ENCODE data around the gene HEPN1. TPM values are rescaled to one million over a fixed set of nuclear protein-coding genes. Genes with fewer than 3 reads are reported as not detected.

The HEPN1 gene
- total RNA-seq, 2 donors from 2014 or later = not detected

DNA sequence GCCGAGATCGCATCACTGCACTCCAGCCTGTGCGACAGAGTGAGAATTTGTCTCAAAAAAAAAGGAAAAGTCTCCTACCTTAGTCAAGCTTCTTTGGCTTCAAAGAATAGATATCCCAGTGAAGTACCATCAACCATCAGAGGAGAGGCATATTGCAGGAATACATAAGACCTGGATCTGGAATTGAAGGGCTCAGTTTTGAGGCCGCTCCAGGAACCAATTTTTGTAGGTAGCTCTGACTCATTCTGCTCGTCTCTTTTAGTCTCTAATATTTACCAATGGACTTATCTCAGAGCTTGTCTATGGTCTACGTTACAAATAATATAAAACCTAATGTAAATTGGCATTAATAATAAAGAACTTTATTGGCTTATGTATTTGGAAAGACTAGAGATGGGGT lies 26.8 kb downstream of the HEPN1 start:
- 79% methylated on average over 6 of the region's 6 CpGs for WGBS
- Histone ChIP-seq H3K36me3 (no peaks in the 10 kb centered on the region), H3K9me3 (no peaks in the 10 kb centered on the region), H3K4me1 (replicated peaks) (no peaks in the 10 kb centered on the region), H3K4me3 (no peak overlapping the region), H3K27ac (no peak overlapping the region), H3K27me3 (replicated peaks; ENCODE audit: insufficient read depth) (no peaks in the 10 kb centered on the region)
- no peak for DNase-seq (ENCODE audit: low spot score)
- intact Hi-C loops (cut with DNase I) = no loop called here
- TF ChIP-seq POLR2A (IDR thresholded peaks at IDR 0.05) (no peak), POLR2AphosphoS5 (IDR thresholded peaks at IDR 0.05) (peak; percentile 15)
- TF ChIP-seq, protein P1, sequence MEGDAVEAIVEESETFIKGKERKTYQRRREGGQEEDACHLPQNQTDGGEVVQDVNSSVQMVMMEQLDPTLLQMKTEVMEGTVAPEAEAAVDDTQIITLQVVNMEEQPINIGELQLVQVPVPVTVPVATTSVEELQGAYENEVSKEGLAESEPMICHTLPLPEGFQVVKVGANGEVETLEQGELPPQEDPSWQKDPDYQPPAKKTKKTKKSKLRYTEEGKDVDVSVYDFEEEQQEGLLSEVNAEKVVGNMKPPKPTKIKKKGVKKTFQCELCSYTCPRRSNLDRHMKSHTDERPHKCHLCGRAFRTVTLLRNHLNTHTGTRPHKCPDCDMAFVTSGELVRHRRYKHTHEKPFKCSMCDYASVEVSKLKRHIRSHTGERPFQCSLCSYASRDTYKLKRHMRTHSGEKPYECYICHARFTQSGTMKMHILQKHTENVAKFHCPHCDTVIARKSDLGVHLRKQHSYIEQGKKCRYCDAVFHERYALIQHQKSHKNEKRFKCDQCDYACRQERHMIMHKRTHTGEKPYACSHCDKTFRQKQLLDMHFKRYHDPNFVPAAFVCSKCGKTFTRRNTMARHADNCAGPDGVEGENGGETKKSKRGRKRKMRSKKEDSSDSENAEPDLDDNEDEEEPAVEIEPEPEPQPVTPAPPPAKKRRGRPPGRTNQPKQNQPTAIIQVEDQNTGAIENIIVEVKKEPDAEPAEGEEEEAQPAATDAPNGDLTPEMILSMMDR (IDR thresholded peaks at IDR 0.05) = no peak

DNA sequence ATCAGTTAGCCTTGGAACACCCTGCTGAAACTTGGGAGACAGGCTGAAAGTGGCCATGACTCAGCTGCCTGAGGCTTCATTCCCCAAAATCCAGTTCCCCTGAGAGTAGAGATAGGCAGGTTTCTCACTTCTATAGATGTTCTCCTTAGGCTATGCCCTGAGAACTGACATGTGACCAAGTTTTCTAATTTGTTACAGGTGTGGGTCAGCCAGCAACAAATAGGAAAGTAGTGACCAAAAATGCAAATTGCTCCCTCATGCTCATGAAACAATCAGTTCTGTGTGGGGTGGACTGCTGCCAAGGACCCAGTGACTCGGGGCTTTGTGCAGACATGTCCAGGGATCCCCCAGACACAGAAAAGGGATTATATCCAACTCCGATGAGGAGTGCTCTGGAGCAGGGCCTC lies 27.7 kb downstream of the HEPN1 start:
- Histone ChIP-seq H3K27me3 (replicated peaks; ENCODE audit: insufficient read depth) (no peaks in the 10 kb centered on the region), H3K36me3 (no peaks in the 10 kb centered on the region), H3K4me3 (no peak overlapping the region), H3K9me3 (no peaks in the 10 kb centered on the region), H3K27ac (no peak overlapping the region), H3K4me1 (replicated peaks) (no peaks in the 10 kb centered on the region)
- no peak for TF ChIP-seq POLR2AphosphoS5 (IDR thresholded peaks at IDR 0.05)
- no peak for TF ChIP-seq POLR2A (IDR thresholded peaks at IDR 0.05)
- TF ChIP-seq, protein P1 (IDR thresholded peaks at IDR 0.05) = no peak
- 28% methylated on average over 2 of the region's 2 CpGs for WGBS
- intact Hi-C loops (cut with DNase I) = no loop called here
- DNase-seq (ENCODE audit: low spot score) = no peak

DNA sequence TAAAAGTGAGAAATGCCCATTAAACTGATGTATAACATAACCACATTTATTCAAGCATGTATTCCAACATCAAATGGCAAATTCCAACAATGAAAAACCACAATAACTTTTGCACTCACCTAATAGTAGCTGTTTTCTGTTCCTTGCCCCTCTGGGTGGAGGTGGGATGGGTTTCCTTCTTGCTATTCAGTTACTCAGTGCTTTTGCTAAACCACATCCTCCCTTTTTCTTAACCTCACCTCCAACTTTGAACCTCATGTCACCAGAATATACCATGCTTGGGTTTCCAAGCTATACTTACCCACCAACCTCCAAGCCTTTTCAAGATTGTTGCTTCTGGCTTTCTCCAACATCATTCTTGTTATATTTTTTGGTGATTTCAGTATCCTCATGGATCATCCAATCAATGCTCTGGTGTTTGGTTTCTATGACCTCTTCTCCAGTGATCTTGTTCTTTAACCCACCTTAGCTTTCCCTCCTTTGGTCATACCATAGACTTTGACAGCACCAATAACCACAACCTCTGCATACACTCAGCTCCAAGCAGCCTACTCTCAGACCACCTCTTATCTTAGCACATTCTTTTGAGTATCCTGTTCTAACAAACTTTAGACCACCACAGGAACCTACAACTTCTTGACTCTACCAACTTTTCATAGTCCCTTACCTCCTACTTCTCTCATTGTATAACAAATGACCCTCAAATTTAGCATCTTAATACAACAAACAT lies 31.7 kb downstream of the HEPN1 start:
- no peaks in the 10 kb centered on the region for H3K27me3 ChIP-seq (replicated peaks; ENCODE audit: insufficient read depth)
- intact Hi-C loops (cut with DNase I) = loop anchor here (10.0 kb wide), 1 partner anchor 484 kb away; no protein-coding TSS in a partner anchor
- no peaks in the 10 kb centered on the region for H3K9me3 ChIP-seq
- H3K27ac ChIP-seq = no peak overlapping the region
- no peak for DNase-seq (ENCODE audit: low spot score)
- no peaks in the 10 kb centered on the region for H3K4me1 ChIP-seq (replicated peaks)
- TF ChIP-seq POLR2A (IDR thresholded peaks at IDR 0.05) (no peak), POLR2AphosphoS5 (IDR thresholded peaks at IDR 0.05) (no peak)
- TF ChIP-seq, protein P1 (IDR thresholded peaks at IDR 0.05) = no peak
- no peak overlapping the region for H3K4me3 ChIP-seq
- H3K36me3 ChIP-seq = no peaks in the 10 kb centered on the region

DNA sequence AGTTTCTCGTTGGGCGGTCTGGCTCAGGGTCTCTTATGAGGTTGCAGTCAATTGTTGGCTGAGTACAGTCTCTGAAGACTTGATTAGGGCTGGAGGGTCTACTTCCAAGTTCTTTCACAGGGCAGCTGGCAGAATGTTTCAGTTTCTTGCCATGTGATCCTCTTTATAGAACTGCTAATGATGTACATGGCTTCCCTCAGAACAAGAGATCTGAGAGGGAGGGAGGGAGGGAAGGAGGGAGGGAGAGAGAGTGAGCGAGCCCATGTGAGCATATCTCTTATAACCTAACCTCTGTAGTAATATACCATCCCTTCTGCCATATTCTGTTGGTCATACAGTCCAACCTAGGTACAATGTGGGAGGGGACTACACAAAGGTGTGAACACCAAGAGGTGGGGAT lies 32.3 kb downstream of the HEPN1 start:
- intact Hi-C loops (cut with DNase I) = loop anchor here (10.0 kb wide), 1 partner anchor 483 kb away; no protein-coding TSS in a partner anchor
- Histone ChIP-seq H3K27ac (no peak overlapping the region), H3K36me3 (no peaks in the 10 kb centered on the region), H3K4me1 (replicated peaks) (no peaks in the 10 kb centered on the region), H3K4me3 (no peak overlapping the region), H3K9me3 (no peaks in the 10 kb centered on the region), H3K27me3 (replicated peaks; ENCODE audit: insufficient read depth) (no peaks in the 10 kb centered on the region)
- no peak for DNase-seq (ENCODE audit: low spot score)
- TF ChIP-seq POLR2AphosphoS5 (IDR thresholded peaks at IDR 0.05) = no peak
- no peak for TF ChIP-seq POLR2A (IDR thresholded peaks at IDR 0.05)
- TF ChIP-seq, protein P1 (IDR thresholded peaks at IDR 0.05) = no peak
- 75% methylated on average over 3 of the region's 3 CpGs for WGBS

All from prostate gland (tissue), 2 donors.